A549 (cell line): ENCODE results near the gene SV2C.

ENCODE experiments used
- CTCF ChIP-seq: fragments of >200 bp; sonication (Bioruptor Twin); formaldehyde crosslinking; IDR thresholded peaks from 3 replicates; pipeline ENCODE4 v1.5.1; 2016
- ESRRA ChIP-seq: fragments of 150-350 bp; IDR thresholded peaks from 2 replicates; pipeline ENCODE4 v1.6.1; 2014; ENCODE audit warnings: mild to moderate bottlenecking, low read length, borderline replicate concordance
- HDAC2 ChIP-seq: fragments of 200-600 bp; sonication (generic); IDR thresholded peaks from 2 replicates; pipeline ENCODE4 v1.6.1; 2016
- HOXB13 ChIP-seq: fragments of 250-450 bp; sonication (Bioruptor Pico); IDR thresholded peaks from 2 replicates; pipeline ENCODE4 v1.5.0; 2020; ENCODE audit warnings: low read depth, mild to moderate bottlenecking, moderate library complexity
- MAX ChIP-seq: IDR thresholded peaks from 2 replicates; pipeline ENCODE4 v1.6.1; 2012
- MYC ChIP-seq: IDR thresholded peaks from 2 replicates; pipeline ENCODE4 v1.6.1; 2012; ENCODE audit warnings: mild to moderate bottlenecking, inconsistent platforms, low read length, improper control_type of control experiment, borderline replicate concordance
- POLR2A ChIP-seq: IDR thresholded peaks from 2 replicates; pipeline ENCODE4 v1.6.1; 2012; ENCODE audit warnings: mild to moderate bottlenecking, low read length
- USF2 ChIP-seq: fragments of 450-650 bp; IDR thresholded peaks from 2 replicates; pipeline ENCODE4 v1.6.1; 2014; ENCODE audit warnings: antibody characterized with exemption
- ZNF302 ChIP-seq: fragments of 250-450 bp; sonication (Bioruptor Pico); IDR thresholded peaks from 2 replicates; pipeline ENCODE4 v1.9.0; 2021; ENCODE audit warnings: inconsistent platforms, mild to moderate bottlenecking, moderate library complexity

DNA sequence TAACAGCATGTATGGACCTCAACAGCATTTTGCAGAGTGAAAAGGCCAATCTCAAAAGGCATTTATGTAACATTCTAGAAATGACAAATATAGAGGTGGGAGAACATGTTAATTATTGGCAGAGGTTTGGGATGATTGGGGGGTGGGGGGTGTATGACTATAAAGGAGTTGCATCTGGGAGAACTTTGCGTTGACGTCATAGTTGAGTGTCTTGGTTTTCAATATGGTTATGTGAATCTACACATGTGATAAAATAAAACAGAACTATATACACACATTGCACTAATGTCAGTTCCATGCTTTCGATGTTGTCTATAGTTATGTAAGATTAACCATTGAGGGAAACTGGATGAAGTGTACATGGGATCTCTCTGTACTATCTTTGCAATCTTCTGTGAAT lies 139.1 kb downstream of the SV2C start:
- TF ChIP-seq ESRRA (no peak), HDAC2 (no peak), MYC (no peak), POLR2A (no peak), CTCF (no peak), MAX (no peak), ZNF302 (no peak), HOXB13 (CRISPR knock-in tag) (no peak), USF2 (no peak)
